ENCODE measurements around the gene PIAS4.

The PIAS4 gene

DNA sequence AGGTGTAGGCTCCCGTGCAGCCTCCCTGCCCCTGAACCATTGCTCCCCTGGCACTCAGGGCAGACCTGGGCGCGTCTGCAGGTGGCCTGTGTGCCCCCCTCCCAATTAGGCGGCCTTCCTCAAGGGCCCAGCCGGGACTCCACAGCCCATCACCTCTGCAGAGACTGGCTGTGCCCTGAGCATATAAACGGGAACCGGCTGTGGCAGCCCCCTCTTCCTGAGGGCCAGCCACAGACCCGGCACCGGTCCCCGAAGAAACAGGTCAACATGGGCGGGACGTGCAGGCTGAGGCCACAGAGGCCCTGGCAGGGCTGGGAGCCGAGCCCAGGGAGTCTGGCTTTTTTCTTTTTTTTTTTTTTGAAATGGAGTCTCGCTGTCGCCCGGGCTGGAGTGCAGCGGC, 12.0 kb downstream of the PIAS4 start:
- TF ChIP-seq GATA2 (IDR thresholded peaks at IDR 0.05; ENCODE audit: low read depth, low read length) (no peak), GATA3 (IDR thresholded peaks at IDR 0.05; ENCODE audit: low read depth, low read length) (no peak)

DNA sequence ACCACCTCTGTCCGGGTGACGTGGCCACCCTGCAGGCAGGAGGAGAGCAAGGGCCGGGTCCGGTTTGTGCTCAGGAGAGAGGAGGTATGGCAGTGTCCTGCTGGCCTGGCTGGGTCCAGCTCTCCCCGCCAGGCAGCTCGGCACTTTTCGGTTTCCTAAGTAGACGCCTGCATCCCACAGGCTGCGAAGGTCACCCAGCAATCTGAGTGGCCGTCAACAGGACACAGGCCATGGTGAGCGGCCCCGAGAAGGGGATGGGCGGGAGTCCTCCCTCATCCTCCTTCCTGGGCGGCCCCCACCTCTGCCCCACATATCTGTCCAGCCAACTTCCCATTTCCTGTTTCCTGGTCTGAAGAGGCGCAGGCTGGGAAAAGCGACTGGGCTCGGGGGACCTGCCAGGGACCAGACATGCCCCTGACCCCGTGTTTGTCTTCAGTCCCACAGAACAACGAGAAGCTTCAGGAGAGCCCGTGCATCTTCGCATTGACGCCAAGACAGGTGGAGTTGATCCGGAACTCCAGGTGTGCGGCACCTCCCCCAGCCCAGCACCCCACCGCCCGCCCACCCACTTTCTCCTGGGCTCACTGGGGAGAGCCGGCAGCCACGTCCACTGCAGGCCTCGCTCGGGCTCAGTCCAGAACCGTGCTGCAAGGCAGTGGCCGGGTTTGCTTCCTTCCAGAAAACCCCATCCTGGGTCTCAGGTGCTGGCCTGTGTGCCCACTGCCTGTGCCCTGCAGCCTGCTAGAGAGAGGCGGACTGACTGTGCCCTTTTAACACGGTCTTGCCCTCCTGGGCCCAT, 16.3 kb downstream of the PIAS4 start:
- TF ChIP-seq GATA3 (IDR thresholded peaks at IDR 0.05; ENCODE audit: low read depth, low read length): no peak
- no peak for TF ChIP-seq GATA2 (IDR thresholded peaks at IDR 0.05; ENCODE audit: low read depth, low read length)

DNA sequence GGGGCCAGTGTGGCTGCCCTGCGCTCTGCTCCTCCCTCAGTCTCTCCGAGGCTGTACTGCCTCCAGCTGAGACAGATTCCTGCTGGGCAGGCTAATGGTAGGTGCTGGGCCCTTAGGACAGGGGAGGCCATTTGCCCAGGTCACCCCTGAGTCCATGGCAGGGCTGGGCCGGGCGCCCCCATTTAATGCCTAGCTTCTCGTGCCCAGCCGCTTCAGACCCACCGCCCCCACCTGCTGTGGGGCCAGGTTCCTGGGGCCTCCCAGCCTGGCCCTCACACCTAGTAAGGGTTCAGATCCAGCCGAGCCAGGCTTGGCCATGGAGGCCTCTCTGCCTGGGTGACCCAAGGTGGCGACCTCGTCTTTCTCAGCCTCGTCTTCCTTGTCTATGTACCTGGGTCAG, 17.8 kb downstream of the PIAS4 start:
- TF ChIP-seq GATA3 (IDR thresholded peaks at IDR 0.05; ENCODE audit: low read depth, low read length): no peak
- TF ChIP-seq GATA2 (IDR thresholded peaks at IDR 0.05; ENCODE audit: low read depth, low read length): no peak

DNA sequence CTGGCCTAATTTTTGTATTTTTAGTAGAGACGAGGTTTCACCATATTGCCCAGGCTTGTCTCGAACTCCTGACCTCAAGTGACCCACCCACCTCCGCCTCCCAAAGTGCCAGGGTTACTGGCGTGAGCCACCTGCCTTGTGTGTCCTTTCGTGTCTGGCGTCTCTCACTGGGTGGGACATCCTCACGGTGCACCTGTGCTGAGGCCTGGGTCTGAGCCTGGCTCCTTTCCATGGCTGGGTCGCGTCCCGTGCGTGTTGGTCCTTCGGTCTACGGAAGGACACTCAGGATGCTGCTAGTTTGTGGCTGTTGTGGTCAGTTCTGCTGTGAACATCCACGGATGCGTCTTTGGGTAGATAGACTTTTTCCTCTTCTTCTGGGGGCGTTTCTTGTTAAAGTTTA, 19.6 kb downstream of the PIAS4 start:
- no peak for TF ChIP-seq GATA3 (IDR thresholded peaks at IDR 0.05; ENCODE audit: low read depth, low read length)
- no peak for TF ChIP-seq GATA2 (IDR thresholded peaks at IDR 0.05; ENCODE audit: low read depth, low read length)

DNA sequence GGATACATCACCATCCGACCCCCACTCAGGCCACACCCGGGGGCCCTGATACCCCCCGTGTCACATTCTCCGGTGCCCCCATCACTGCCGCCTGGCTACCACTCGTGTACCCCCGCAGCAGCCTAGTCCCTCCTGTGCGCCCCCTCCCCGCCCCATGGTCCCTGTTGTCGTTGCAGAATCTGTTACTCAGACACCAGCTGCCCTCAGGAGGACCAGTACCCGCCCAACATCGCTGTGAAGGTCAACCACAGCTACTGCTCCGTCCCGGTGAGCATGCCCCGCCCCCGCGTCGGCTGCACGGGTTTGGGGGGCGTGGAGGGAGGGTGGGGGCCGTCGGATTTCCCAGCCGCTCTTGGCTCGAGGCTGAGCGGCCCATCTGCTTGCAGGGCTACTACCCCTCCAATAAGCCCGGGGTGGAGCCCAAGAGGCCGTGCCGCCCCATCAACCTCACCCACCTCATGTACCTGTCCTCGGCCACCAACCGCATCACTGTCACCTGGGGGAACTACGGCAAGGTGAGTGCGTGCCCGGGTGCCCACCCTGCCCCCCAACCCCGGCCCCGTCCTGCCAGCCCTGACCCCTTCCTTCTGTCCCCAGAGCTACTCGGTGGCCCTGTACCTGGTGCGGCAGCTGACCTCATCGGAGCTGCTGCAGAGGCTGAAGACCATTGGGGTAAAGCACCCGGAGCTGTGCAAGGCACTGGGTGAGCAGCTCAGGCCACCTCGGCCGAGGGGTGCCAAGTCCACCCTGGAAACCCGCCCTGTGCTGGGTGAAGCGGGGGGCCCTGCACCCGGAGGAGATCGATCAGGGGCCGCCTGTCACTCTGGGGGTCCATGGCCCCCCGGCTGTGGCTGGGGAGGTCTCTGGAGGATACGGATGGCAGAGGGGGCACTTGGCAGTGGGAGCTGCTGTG, 21.1 kb downstream of the PIAS4 start:
- no peak for TF ChIP-seq GATA2 (IDR thresholded peaks at IDR 0.05; ENCODE audit: low read depth, low read length)
- no peak for TF ChIP-seq GATA3 (IDR thresholded peaks at IDR 0.05; ENCODE audit: low read depth, low read length)

DNA sequence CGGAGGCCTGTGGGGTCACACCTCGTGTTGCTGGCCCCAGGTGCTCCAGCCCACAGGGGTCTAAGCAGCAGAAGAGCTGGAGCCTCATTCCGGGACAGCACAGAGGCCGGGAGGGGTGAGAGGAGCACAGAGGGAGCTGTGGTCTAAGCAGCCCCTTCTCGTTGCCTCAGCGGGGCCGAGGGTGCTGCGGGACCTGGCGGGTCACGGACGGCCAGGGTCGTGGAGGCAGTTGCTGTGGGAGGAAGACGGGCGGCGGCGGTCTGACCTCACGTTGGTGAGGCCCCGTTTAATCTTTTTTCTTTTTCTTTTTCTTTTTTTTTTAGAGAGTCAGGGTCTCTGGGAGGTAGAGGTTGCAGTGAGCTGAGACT, 21.7 kb downstream of the PIAS4 start:
- TF ChIP-seq GATA2 (IDR thresholded peaks at IDR 0.05; ENCODE audit: low read depth, low read length): no peak
- no peak for TF ChIP-seq GATA3 (IDR thresholded peaks at IDR 0.05; ENCODE audit: low read depth, low read length)

DNA sequence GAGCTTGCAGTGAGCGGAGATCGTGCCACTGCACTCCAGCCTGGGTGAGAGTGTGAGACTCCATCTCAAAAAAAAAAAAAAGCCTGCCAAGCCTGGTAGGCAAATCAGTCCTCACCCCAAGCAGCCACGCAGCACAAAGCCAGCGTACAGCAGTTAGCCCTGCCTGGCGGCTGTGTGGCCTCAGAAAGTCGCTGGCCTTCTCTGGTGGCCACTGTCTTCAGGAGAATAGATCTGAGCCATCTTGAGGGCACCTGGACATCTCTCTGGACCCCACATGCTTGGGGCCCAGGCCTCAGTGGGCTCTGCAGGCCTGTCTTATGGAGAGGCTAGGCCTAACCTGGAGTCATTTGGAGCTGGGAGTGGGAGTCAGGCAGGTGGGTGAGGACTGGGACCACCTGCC, 23.0 kb downstream of the PIAS4 start:
- no peak for TF ChIP-seq GATA3 (IDR thresholded peaks at IDR 0.05; ENCODE audit: low read depth, low read length)
- no peak for TF ChIP-seq GATA2 (IDR thresholded peaks at IDR 0.05; ENCODE audit: low read depth, low read length)

DNA sequence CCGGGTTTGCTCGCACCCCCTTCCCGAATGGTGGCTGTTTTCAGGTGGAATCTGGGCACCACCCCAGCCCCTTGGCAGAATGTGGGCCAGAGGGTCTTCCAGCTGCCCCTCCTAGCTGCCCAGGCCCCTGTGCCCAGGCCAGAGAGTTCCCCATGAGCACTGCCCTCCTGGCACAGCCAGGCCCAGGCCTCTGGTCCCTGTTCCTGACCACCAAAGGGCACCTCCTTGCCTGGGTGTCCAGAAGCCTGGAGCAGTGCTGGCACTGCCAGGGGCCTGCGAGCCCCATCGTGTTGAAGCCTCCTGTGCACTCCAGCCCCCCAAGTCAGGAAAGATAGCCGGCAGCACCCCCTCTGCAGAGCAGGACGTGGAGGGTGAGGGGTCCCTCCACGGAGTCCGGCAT, 23.4 kb downstream of the PIAS4 start:
- TF ChIP-seq GATA3 (IDR thresholded peaks at IDR 0.05; ENCODE audit: low read depth, low read length) (no peak), GATA2 (IDR thresholded peaks at IDR 0.05; ENCODE audit: low read depth, low read length) (no peak)

DNA sequence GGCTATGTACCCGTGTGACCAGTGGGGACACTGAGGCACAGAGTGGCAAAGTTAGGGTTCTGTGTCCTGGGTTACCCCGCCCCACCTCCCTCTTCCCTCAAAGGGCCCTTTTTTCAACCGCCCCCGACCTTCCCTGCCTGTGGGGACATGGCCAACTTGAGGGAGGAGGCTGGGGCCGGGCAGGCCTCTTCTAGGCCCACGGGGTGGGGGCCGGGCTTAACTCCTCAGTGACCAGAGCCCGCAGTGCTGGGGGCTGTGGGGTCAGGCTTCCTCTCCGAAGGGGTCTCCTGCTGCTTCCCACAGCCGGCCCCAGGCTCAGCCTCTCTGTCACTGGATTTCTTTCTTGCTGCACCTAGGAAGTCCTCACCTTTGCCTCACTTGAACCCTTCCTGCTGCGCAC, 23.9 kb downstream of the PIAS4 start:
- TF ChIP-seq GATA3 (IDR thresholded peaks at IDR 0.05; ENCODE audit: low read depth, low read length): no peak
- no peak for TF ChIP-seq GATA2 (IDR thresholded peaks at IDR 0.05; ENCODE audit: low read depth, low read length)

DNA sequence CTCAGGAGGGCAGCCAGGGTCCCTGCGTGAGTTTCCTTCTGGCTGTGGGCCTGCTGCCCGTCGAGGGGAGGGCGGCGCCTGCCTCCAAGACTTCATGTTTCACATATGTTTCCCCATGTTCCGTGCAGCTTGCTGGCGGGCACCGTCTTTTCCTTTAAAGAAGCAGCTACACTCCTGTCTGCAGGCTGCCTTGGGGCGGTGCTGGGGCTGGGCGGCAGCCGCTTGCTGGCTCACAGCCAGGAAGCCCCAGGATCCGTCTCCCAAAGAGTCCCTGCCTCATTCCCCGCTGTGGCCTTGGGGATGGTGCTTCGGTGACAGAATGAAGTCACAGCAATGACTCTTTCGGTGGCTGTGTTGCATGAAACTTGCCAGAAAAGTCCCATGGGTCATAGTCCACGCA, 24.9 kb downstream of the PIAS4 start:
- no peak for TF ChIP-seq GATA3 (IDR thresholded peaks at IDR 0.05; ENCODE audit: low read depth, low read length)
- TF ChIP-seq GATA2 (IDR thresholded peaks at IDR 0.05; ENCODE audit: low read depth, low read length): no peak

DNA sequence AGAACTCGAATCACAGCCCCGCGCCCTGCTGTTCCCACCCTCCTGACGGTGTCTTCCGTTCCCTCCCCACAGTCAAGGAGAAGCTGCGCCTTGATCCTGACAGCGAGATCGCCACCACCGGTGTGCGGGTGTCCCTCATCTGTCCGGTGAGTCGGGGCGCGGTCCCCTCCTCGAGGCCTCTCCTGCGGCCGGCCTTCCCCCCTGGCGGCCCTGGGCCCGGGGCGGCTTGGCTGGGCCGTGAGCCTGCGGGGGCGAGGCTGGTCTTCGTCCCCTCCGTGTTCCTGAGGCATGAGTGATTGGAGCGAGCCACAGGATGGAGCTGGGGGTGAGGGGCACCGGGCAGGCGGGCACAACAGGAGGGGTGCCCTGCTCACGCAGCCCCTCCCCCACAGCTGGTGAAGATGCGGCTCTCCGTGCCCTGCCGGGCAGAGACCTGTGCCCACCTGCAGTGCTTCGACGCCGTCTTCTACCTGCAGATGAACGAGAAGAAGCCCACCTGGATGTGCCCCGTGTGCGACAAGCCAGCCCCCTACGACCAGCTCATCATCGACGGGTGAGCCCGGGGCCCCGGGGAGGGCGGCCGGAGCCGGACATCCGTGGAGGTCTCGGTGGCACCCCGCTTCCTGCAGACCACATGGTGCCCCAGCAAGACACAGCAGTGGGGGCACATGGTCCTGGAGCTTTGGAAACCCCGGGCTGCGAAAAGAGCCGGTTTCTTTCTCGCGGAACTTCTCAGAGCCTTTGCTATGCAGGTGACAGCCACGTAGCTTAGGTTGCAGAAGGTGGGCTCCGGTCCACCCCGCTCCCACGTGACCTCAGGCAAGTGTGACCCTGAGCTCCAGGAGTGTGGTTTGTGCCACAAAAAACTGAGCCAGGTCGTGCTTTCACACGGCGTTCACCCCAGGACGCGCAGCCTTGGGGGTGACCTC, 25.8 kb downstream of the PIAS4 start:
- no peak for TF ChIP-seq GATA3 (IDR thresholded peaks at IDR 0.05; ENCODE audit: low read depth, low read length)
- no peak for TF ChIP-seq GATA2 (IDR thresholded peaks at IDR 0.05; ENCODE audit: low read depth, low read length)

DNA sequence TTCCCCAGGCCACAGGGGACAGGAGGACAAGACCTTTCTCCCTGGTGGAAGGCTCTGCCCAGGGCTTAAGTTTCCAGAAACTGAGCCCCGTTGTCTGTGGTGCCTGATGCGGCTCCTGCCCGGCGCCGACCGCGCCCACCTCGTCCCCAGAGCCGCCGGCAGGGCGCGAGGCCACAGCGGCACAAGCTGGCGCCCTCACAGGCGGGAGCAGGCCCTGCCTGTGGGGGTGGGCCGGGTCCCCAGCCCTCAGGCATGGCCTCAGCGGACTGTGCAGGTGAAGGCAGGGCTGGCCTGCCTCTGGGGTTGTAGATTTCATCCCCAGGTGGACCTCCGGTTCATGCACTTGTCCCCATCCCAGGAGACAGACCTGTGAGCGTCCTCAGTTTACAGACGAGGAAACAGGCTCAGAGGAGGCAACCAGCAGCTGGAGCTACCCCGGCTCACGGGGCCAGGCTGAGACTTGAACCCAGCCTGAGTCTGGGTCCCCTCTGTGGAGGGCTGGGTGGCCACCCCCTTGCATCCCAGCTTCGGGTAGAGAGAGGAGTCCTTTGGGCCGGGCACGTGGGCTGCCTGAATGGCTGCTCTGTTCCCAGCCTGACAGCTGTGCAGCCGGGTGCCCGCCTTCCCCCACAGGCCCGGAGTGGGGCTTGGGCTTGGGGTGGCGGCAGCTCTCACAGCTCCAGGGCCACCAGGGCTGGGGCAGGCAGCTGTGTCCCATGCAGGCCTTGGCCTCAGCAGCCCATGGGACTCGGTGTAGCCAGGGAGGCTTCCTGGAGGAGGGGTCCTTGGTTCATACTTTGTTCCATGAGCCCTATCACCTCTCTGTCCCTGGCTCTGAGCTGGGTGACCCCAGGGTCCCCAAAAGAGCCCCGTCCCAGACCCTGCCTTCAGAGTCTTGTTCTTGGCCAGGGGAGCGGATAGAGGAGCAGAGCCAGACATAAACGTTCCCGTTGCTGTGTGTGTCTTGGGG, 26.8 kb downstream of the PIAS4 start:
- no peak for TF ChIP-seq GATA3 (IDR thresholded peaks at IDR 0.05; ENCODE audit: low read depth, low read length)
- no peak for TF ChIP-seq GATA2 (IDR thresholded peaks at IDR 0.05; ENCODE audit: low read depth, low read length)
